Measurements from ENCODE around the gene PSEN2.
"Not testable (repeated sequence)": the region's sequence is repeated elsewhere in the genome, so short reads cannot be mapped to it uniquely, and the experiment has no call there.

Gene PSEN2

GRCh38 chr1:226870401-226871279 is at the start of gene PSEN2:
TSS of gene PSEN2 (plus strand) at chr1:226870616. CDS start at chr1:226881908, 11,292 bp downstream.
- peak; percentile 55 for DNase-seq

GRCh38 chr1:226820941-226821718 is 49.3 kb upstream of the PSEN2 start:
- DNase-seq, result no peak

- DNase-seq, result no peak
Measured at GRCh38 chr1:226821719-226822085, 48.7 kb upstream of the PSEN2 start.

- DNase-seq, result no peak
Measured at GRCh38 chr1:226823643-226824042, 46.8 kb upstream of the PSEN2 start.

GRCh38 chr1:226825037-226825745 is 45.2 kb upstream of the PSEN2 start:
- DNase-seq, result no peak

GRCh38 chr1:226825746-226826100 is 44.7 kb upstream of the PSEN2 start:
- DNase-seq, result no peak

GRCh38 chr1:226826479-226827261 is 43.7 kb upstream of the PSEN2 start:
- DNase-seq, result no peak

- DNase-seq, result peak; percentile 52
Measured at GRCh38 chr1:226827458-226827857, 43.0 kb upstream of the PSEN2 start.

GRCh38 chr1:226827968-226828513 is 42.4 kb upstream of the PSEN2 start:
- DNase-seq, result peak; percentile 96

- no peak for DNase-seq
Measured at GRCh38 chr1:226829105-226829504, 41.3 kb upstream of the PSEN2 start.

GRCh38 chr1:226831953-226832352 is 38.5 kb upstream of the PSEN2 start:
- no peak for DNase-seq

GRCh38 chr1:226832613-226833012 is 37.8 kb upstream of the PSEN2 start:
- DNase-seq, result no peak

- DNase-seq, result not testable (repeated sequence)
Measured at GRCh38 chr1:226834179-226834578, 36.2 kb upstream of the PSEN2 start.

GRCh38 chr1:226835396-226835795 is 35.0 kb upstream of the PSEN2 start:
- not testable (repeated sequence) for DNase-seq

- DNase-seq, result not testable (repeated sequence)
Measured at GRCh38 chr1:226837966-226838365, 32.5 kb upstream of the PSEN2 start.

- no peak for DNase-seq
Measured at GRCh38 chr1:226838456-226838855, 32.0 kb upstream of the PSEN2 start.

- DNase-seq, result no peak
Measured at GRCh38 chr1:226845624-226846023, 24.8 kb upstream of the PSEN2 start.

GRCh38 chr1:226846786-226847185 is 23.6 kb upstream of the PSEN2 start:
- no peak for DNase-seq

GRCh38 chr1:226854548-226854947 is 15.9 kb upstream of the PSEN2 start:
- DNase-seq, result not testable (repeated sequence)

GRCh38 chr1:226862890-226863289 is 7.5 kb upstream of the PSEN2 start:
- DNase-seq, result no peak

GRCh38 chr1:226863446-226863845 is 7.0 kb upstream of the PSEN2 start:
- DNase-seq, result no peak

- DNase-seq, result no peak
Measured at GRCh38 chr1:226864311-226864710, 6.1 kb upstream of the PSEN2 start.
